Measurements from ENCODE around the gene E2F6. TPM values are rescaled to one million over a fixed set of nuclear protein-coding genes. Genes with fewer than 3 reads are reported as not detected.

E2F6 gene
- total and polyA plus RNA-seq, 2 of the 13 experiments (the other 11 are each of a cell fraction or from before 2014, with no cell fraction given), result 27.3 to 36.0 TPM

DNA sequence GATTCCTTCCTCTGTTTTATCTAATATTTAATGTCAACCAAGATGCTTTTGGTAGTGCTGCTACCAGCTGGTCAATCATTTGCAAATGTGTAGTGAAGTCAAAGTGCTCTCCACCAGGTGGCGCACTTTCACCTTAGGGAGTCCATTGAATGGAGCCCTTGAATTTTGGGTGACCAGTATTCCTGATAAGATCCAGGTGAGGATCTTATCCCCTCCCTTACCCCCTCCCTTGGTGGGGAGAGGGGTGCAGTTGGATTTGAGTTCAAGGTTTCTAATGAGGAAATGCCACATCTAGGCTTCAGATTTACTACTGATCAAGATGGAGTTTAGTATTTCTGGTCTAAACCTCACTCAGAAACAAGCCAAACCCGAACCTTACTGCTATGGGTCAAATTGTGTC lies 12.0 kb upstream of the E2F6 start (continued):
- no peak for TF ChIP-seq AHDC1 (CRISPR knock-in tag; IDR thresholded peaks at IDR 0.05; ENCODE audit: borderline replicate concordance)
- no peak for TF ChIP-seq U2AF1 (optimal IDR thresholded peaks at IDR 0.05; ENCODE audit: low read depth, low read length)
- TF ChIP-seq ZSCAN21 (CRISPR knock-in tag; IDR thresholded peaks at IDR 0.05; ENCODE audit: borderline replicate concordance), result no peak
- no peak for TF ChIP-seq ZBTB46 (CRISPR knock-in tag; IDR thresholded peaks at IDR 0.05; ENCODE audit: borderline replicate concordance)
- TF ChIP-seq ZNF296 (CRISPR knock-in tag; conservative IDR thresholded peaks at IDR 0.05), result no peak
- peak; percentile 46 for TF ChIP-seq ELF3 (CRISPR knock-in tag; IDR thresholded peaks at IDR 0.05)
- no peak for TF ChIP-seq ZNF329 (CRISPR knock-in tag; IDR thresholded peaks at IDR 0.05; ENCODE audit: low read depth)
- TF ChIP-seq, protein P1, sequence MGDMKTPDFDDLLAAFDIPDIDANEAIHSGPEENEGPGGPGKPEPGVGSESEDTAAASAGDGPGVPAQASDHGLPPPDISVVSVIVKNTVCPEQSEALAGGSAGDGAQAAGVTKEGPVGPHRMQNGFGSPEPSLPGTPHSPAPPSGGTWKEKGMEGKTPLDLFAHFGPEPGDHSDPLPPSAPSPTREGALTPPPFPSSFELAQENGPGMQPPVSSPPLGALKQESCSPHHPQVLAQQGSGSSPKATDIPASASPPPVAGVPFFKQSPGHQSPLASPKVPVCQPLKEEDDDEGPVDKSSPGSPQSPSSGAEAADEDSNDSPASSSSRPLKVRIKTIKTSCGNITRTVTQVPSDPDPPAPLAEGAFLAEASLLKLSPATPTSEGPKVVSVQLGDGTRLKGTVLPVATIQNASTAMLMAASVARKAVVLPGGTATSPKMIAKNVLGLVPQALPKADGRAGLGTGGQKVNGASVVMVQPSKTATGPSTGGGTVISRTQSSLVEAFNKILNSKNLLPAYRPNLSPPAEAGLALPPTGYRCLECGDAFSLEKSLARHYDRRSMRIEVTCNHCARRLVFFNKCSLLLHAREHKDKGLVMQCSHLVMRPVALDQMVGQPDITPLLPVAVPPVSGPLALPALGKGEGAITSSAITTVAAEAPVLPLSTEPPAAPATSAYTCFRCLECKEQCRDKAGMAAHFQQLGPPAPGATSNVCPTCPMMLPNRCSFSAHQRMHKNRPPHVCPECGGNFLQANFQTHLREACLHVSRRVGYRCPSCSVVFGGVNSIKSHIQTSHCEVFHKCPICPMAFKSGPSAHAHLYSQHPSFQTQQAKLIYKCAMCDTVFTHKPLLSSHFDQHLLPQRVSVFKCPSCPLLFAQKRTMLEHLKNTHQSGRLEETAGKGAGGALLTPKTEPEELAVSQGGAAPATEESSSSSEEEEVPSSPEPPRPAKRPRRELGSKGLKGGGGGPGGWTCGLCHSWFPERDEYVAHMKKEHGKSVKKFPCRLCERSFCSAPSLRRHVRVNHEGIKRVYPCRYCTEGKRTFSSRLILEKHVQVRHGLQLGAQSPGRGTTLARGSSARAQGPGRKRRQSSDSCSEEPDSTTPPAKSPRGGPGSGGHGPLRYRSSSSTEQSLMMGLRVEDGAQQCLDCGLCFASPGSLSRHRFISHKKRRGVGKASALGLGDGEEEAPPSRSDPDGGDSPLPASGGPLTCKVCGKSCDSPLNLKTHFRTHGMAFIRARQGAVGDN (CRISPR knock-in tag; IDR thresholded peaks at IDR 0.05), result no peak
- TF ChIP-seq HMGA1 (CRISPR knock-in tag; conservative IDR thresholded peaks at IDR 0.05), result no peak
- TF ChIP-seq FOXK2 (IDR thresholded peaks at IDR 0.05), result no peak
- TF ChIP-seq NAIF1 (CRISPR knock-in tag; IDR thresholded peaks at IDR 0.05; ENCODE audit: borderline replicate concordance), result no peak
- no peak for TF ChIP-seq MED13 (CRISPR knock-in tag; IDR thresholded peaks at IDR 0.05)
- TF ChIP-seq, protein P2, sequence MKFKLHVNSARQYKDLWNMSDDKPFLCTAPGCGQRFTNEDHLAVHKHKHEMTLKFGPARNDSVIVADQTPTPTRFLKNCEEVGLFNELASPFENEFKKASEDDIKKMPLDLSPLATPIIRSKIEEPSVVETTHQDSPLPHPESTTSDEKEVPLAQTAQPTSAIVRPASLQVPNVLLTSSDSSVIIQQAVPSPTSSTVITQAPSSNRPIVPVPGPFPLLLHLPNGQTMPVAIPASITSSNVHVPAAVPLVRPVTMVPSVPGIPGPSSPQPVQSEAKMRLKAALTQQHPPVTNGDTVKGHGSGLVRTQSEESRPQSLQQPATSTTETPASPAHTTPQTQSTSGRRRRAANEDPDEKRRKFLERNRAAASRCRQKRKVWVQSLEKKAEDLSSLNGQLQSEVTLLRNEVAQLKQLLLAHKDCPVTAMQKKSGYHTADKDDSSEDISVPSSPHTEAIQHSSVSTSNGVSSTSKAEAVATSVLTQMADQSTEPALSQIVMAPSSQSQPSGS (CRISPR knock-in tag; IDR thresholded peaks at IDR 0.05), result no peak
- TF ChIP-seq CENPT (CRISPR knock-in tag; IDR thresholded peaks at IDR 0.05; ENCODE audit: low read depth), result no peak
- no peak for TF ChIP-seq ZNF777 (CRISPR knock-in tag; IDR thresholded peaks at IDR 0.05)
- no peak for TF ChIP-seq GLMP (CRISPR knock-in tag; IDR thresholded peaks at IDR 0.05; ENCODE audit: borderline replicate concordance)

Data from HepG2 (cell line).